ENCODE measurements around the gene OPA1. TPM values are rescaled to one million over a fixed set of nuclear protein-coding genes. Genes with fewer than 3 reads are reported as not detected.

OPA1 gene
- total RNA-seq, 1 donor from 2014 or later, result 68.2 TPM

DNA sequence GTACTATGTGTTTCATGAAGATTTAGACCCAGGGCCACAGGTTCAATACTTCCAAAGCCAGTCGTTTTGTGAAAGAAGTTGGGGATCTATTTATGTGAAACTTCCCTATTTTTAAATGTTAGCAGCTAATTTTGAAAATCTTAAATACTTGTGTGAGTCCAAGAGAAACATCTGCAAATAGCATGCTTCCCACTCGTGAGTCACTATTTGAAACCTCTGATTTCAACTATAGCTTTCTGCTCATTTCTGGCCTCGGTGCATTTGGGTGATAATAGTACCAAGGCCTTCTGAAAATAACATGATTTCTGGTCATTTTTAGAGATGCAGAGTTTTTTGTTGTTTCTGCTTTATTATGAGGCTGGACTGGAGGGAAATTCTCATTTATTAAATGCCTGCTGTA, 110.0 kb downstream of the OPA1 start:
- no peak for DNase-seq (ENCODE audit: extremely low read depth, low read depth, low spot score)

DNA sequence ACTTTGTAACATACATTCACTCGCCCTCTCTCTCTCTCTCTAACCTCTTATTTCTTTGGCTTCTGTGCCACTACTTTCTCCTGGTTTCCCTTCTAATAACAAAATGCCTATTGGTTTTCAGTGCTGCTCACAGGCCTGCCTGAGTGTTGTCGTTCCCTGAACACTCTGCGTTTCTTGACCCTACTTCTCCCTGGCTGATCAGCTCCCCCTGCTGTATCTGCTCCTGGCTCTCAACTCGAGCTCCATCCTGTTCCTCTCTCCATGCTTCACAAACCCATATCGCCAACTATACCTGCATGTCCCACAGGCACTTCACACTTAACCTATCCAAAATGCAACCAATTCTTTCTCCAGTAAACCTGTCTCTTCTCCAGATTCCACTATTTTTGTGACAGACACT, 111.4 kb downstream of the OPA1 start:
- DNase-seq (ENCODE audit: extremely low read depth, low read depth, low spot score), result no peak

DNA sequence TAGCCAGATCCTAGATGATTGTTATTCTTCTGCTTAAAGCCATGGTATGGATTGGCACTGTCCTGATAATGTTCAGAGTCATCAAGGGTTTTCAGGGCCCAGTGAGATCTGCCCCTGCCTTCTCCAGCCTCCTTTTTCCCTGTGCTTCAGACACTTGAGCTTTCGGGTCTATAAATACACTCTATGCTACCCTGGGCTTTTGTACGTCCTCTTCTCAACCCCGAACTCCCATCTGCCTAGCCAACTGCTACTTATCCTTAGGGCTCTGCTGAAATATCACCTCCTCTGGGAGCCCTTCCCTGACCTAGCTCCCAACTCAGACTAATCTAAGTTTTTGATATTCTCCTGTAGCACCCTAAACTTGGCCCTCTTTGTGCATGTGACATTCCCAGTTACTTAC, 115.3 kb downstream of the OPA1 start:
- no peak for DNase-seq (ENCODE audit: extremely low read depth, low read depth, low spot score)

DNA sequence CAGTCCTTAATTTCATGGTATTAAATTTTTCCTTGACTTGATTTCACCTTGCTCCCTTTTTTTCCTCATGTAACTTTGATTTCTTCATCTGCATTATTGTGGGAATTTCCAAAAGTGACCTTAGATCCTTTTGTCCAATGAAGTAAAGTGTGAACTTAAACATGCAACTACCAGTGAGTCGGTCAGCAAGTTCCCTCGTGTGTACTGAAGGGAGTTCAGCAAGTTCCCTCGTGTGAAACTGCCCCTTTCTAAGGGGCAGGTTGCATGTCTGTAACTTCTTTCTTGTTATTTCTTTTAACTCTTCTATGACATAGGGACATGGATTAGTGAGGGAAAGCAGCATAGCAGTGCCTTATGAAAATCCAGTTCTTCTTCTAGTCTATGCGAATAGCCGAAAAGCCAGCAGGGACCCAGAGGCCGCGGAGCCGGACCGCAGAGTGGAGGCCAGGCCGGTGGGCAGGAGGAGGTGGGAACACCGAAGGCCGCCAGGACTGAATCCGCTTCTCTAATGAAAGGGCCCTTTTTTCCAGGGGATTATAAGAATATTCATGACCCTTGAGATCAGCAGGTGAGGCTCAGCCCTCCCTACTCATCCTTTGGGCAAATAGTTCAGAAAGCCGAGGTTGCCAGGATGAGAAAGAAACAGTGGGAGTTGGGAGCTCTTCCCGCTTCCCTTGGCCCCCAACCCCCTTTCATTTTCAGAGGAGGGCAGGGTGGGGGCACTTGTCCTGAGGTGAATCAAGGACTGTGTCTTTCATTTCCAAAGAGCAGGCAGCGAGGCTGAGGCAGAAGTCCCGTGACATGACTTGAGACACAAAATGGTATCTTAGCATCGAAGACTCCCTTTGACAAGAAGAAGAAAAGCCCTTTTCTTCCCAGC, 117.5 kb downstream of the OPA1 start:
- DNase-seq (ENCODE audit: extremely low read depth, low read depth, low spot score), result no peak

DNA sequence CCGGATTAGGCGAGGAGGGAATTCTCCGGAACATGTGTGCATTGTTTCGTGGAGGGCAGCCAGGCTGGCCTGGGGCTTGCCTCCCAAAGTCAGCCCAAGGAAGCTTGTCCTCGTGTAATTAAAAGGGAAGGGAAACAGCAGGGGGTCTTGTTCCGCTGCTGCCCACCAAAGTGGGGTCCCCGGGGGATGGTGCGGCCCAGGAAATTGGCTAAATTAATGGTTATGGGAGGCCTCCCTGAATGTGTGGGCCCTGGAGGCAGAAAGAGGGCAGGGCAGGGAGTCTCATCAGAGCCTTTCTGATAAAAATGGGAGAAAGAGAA, 118.1 kb downstream of the OPA1 start:
- no peak for DNase-seq (ENCODE audit: extremely low read depth, low read depth, low spot score)

DNA sequence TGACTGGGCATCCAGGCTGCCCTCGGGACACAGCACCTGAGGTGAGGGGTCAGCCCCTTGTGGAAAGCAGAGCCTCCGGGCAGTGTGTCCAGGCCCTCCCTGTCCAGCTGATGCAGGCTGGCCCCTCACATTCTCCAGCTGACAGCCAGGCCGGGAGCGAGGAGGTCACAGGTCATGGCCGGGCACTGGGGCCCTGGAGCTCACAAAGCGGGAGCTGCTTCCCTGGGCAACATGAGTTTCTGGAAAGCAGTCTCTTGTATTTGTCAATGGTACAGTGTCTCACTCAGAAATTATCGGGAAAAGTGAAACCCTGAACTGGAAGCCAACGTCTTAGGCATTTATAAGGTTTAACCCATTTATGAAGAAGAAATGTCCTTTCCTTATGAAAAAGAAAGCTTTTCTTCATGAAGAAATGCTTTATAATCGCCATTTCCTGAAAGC, 118.5 kb downstream of the OPA1 start:
- no peak for DNase-seq (ENCODE audit: extremely low read depth, low read depth, low spot score)

DNA sequence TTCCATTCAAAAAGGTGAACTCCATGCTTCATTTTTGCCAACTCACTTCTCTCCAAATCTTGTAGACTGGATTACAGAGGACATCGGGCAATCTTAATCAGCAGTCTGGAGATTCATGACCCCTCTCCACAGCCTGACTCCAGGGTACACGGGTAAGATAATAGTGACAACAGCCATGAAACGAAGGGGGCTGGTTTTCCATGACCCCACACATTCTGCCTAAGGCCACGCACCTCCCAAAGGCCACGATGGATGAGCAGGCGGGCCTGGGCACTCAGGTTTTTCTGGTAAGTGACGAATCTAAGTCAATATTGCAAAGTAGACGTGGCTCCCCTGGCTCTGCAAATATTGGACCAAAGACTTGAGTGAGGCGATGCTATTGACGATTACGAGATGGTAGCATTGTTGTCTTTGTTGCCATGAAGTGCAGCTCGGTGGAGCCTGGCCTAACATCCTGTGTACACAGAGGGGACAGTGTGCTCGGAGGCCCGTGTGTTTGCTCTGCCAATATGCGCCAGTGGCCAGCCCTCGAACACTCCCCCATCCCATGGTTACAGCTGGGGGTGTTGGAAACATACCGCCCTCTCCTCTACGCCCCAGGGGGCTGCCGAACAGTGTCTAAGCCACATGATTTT, 119.1 kb downstream of the OPA1 start:
- no peak for DNase-seq (ENCODE audit: extremely low read depth, low read depth, low spot score)

DNA sequence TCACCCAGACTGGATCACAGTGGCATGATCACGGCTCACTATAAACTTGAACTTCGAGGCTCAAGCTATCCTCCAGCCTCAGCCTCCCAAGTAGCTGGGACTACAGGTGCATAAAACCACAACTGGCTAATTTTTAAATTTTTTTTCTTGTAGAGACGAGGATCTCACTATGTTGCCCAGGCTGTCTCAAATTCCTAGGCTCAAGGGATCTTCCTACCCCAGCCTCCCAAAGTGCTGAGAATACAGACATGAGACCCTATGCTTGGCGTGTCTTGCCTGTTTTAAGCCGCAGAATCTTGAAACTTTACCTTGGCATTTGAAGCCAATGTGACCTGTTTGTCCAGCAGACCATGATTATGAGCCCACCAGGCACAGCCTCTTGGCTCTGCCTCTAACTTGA, 119.9 kb downstream of the OPA1 start:
- no peak for DNase-seq (ENCODE audit: extremely low read depth, low read depth, low spot score)

DNA sequence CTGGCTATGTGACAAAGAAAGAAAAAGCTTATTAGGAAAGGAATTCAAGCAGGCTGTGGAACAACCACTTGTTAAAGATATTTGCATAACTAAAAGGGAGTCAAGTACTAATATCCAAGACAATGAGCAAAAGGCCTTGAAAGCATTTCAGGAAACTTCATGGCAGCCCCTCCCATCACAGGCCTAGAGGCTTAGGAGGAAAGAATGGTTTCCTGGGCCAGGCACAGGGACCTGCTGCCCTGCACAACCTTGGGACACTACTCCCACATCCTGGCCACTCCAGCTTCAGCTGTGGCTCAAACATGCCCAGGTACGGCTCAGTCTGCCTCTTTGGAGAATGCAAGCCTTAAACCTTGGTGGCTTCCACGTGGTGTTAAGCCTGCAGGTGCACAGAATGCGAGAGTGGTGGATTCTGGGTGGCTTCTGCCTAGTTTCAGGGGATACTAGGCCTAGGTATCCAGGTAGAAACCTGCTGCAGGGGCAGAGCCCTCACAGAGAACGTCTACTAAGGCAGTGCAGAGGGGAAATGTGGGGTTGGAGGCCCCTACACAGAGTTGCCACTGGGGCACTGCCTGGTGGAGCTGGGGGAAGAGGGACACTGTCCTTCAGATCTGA, 121.6 kb downstream of the OPA1 start:
- no peak for DNase-seq (ENCODE audit: extremely low read depth, low read depth, low spot score)

DNA sequence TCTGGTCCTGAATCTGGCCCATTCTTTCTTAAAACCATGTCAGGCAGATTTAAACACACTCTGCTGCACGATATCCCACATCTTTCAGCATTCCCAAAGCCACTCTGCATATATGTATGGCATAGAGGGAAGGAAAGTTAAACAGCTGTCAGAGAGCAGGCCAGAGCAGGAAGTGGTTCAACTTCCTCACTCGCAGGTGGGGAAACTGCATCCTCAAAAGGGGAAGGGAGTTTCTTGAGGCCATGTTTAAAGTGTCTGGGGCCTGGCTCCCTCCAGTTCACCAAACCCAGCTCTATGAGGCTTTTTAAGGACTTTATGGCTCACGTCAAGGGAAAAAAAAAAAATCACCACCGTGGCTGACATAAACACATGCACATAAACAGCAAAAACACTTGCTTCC, 123.1 kb downstream of the OPA1 start:
- DNase-seq (ENCODE audit: extremely low read depth, low read depth, low spot score), result no peak

DNA sequence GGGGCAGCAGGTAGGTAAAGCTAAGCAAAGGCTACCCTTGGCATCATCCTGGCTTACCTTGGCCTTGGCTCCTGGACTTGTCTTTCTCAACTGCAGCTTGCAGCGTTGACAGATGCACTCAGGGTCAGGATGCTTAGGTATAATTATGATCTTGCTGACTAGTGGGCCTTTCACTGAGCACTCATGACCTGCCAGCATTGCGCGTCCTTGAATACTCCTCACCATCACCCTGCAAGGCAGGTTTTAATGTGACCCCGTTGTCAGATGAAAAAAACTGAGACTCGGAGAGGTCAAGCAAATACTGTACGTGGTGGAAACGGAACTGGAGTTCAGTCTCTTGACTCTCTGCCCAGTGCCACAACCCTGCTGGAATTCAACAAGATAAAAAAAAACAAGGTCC, 126.7 kb downstream of the OPA1 start:
- DNase-seq (ENCODE audit: extremely low read depth, low read depth, low spot score), result no peak

DNA sequence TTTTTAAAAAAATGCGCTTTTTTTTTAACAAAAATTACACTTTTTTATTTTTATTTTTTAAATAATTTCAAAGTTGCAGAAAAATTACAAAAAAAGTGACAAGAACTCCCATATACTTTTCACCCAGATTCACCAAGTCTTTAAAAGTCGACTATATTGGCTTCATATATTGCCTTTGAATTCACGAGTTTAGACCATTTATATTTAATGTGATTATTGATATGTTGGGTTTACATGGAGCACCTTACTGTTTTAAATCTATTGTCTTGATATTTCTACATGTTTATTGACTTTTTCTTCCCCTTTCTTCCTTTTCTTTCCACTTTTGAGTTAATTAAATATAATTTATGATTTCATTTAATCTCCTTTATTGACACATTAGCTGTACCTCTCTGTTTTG, 127.2 kb downstream of the OPA1 start:
- DNase-seq (ENCODE audit: extremely low read depth, low read depth, low spot score), result no peak

DNA sequence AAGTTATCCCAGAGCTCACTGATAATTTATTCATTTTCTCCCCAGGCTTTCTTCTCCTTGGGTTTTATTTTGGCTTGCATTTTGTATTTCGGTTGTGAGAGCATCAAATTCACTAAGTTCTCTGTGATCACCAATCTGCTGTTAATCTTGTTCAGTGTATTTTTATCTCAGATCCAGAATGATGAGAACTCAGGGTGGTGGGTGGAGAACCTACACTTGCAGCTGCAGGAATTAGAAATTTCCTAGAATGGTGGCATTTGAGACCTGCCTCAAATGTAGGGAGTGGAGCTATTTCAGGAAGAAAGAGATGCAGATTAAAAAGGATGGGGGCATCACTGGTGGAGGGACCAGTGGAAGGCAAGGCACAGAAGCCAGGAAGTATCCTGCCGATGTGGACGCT, 129.6 kb downstream of the OPA1 start:
- DNase-seq (ENCODE audit: extremely low read depth, low read depth, low spot score), result no peak

DNA sequence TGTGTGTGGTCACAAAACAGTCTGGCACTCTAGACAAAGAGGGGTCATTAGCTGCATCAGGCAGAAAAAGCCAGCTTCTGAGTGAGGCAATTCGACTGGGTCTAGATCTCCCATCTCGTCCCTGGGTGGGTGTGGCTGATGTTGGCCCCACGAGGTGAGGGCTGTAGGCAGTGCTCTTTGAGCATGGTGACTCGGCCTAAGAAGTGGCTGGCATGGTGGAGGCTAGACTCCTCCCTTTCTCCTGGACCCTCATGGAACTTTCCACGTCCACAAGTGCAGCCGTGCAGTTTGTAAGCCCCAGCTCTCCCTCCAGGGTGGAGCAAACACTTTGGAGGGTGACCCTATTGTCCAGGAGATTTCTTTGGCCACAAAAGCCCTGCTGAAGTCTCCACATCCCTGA, 134.1 kb downstream of the OPA1 start:
- no peak for DNase-seq (ENCODE audit: extremely low read depth, low read depth, low spot score)

DNA sequence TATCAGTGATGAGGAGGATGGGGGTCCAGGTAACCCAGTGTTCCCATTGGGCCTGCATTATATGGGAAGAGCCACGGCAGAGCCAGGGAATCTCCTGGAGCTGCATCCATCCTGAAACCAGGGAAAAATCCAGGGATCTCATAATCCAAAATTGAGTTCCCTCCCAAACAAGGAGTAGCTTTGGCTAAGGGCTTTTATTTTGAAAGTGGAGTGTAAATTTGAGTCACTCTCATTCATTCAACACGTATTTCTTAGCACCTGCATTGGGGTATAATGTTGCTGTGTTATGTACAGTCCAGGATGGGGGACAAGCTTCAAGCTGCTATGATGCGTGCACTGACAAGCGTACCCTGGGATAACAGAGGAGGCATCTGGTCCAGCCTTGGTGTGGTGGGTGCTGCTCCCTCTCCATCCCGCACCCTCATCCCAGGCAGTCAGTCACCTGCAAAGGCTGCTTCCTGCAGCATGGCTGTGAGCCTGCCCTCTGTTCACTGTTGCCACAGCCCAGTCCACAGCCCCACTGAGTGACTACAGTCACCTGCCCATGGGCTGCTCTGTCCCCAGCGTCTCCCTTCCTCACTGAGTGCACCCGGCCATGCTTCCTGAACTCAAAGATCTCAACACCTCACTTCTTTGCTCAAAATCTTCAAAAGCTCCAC, 135.6 kb downstream of the OPA1 start:
- no peak for DNase-seq (ENCODE audit: extremely low read depth, low read depth, low spot score)

DNA sequence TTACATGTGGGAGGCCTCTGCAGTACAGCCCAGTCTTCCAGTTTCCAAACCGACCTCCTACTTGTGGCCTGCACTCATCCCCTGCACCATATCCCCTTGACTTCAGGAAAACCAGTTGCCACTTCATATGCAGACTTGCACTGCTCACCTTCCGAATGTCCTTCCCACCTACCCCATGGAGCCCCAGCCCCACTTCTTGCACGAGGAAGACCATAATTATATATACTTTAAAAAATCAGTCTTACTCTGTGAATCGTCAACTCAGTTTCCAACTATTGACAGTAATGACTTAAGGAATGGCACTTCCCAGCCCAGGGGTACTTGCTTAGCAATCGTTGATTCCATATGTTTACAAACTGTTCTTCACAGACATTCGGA, 136.1 kb downstream of the OPA1 start:
- no peak for DNase-seq (ENCODE audit: extremely low read depth, low read depth, low spot score)

DNA sequence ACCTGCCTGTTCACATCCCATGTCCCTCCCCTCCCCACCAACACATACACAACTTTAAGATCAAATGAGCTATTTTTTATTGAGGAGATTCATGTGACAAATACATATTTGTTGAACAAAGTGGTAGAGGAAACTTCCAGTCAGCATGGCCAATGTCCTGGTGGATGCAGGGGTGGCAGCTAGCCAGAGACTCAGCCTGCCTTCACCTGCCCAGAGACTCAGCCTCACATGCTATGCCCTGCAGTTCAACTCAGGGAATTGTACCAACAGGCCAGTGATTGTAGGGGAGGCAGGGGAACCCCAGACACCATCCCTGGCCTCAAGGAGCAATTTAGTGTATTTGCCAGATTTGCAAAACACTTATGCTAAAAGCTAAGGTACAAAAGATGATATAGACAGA, 136.6 kb downstream of the OPA1 start:
- no peak for DNase-seq (ENCODE audit: extremely low read depth, low read depth, low spot score)

DNA sequence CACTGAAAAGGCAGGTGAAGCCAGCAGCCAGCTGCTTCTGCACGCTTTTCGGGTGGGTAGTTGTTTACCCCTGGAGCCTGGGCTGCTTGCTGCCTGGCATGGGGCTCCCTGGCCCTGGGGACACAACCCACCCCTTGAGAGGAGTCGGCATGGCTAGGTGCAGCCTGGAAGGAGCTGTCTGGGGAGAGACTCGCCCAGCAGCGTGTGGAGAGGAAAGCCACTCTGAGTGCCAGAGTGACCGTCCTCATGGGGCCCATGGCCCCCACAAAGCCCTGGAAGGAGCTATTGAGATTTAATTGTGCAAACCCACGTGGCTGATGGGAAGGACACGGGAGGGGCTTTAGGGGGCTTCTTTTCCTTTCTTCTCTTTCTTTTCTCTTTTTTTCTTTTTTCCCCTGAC, 137.5 kb downstream of the OPA1 start:
- no peak for DNase-seq (ENCODE audit: extremely low read depth, low read depth, low spot score)

DNA sequence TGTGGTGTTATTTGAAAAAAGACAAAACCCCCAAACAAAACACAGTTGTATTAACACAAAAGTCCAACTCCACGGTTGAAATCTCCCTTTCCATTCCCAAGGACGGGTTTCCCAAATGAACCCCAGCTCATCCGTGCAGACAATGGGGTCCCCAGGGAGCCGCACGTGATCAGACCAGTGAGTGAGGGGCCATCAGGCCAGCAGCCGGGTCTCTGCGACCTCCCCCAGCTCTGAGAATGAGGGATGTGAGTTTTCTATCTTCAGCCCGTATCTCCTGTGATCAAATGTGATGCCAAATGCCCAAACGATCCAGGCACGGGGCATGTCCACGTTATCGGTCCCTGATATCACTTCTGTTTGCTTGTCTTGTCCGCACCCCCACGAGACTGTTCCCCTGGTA, 138.0 kb downstream of the OPA1 start:
- DNase-seq (ENCODE audit: extremely low read depth, low read depth, low spot score), result no peak

DNA sequence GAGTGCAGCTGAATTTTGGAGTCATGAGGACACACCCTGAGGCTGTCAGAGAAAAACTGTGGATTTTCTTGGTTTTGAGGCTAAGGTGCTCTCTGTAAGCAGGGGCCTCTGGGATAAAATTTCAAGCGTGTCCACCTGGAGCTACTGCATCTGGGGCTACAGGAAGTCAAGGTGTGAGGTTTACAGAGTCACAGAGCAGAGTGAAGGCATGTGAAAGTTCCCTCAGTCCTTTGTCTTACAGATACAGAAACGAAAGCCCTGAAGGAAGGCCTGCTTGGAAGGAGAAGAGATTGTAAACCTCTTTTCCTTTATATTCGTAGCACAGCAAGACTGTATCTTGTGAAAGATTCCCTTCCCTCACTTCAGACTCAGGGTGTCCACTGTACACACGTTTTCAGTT, 138.6 kb downstream of the OPA1 start:
- DNase-seq (ENCODE audit: extremely low read depth, low read depth, low spot score), result no peak

DNA sequence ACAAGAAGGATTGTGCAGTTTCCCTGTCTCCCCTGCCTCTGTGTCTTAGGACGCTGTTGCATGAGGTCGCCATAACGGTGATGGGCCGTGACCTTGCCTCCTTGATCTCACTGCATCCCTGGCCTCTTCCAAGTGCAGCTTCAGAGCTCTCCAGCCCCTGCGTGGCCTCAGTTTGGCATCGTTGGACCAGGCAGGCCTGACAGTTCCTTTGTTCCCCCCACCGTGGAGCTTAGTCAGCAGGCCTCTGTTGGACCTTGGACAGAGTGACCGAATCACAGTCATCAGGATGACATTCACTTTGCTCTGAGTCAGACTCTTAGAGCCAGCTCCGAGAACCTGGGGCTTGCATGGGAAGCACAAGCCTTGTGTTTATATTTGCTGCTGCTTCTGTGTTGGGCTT, 139.4 kb downstream of the OPA1 start:
- DNase-seq (ENCODE audit: extremely low read depth, low read depth, low spot score), result no peak

DNA sequence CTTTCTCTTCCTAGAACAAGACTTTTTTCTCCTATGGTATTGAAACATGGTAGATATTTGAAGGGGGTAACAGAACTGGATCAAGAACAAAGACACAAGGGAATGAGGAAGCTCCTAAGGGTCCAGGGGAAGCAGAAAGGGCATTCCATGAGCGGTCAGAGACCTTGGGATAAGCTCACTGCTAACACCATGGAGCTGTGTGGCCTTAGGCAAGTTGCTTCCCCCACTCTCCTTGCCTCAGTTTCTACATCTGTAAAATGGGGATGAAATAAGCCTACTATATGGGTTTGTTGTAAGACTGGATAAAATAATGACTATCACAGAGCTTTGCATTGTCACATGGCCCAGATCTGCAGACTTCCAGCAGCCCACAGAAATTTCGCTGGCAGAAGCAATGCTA, 139.8 kb downstream of the OPA1 start:
- no peak for DNase-seq (ENCODE audit: extremely low read depth, low read depth, low spot score)
